Stomach (tissue), 4 donors: Measurements from ENCODE around the gene TBC1D30.

Source experiments
- CTCF ChIP-seq, 7 experiments: fragments of 450-650 bp in 4 of 7; fragments of 200-600 bp in 3 of 7; sonication (generic) in 3 of 7; IDR thresholded peaks; one replicate each; pipeline ENCODE4 v1.5.1; 2016 to 2019; ENCODE audit warnings: antibody characterized with exemption in 7 of 7, control low read depth in 2 of 7, mild to moderate bottlenecking in 1 of 7
- POLR2A ChIP-seq, 4 donors: fragments of 450-650 bp; IDR thresholded peaks; one replicate each; pipeline ENCODE4 v1.6.1; 2016; ENCODE audit warnings: antibody characterized with exemption in 4 of 4, control low read depth in 2 of 4, mild to moderate bottlenecking in 1 of 4, moderate library complexity in 1 of 4

- TF ChIP-seq POLR2A (IDR thresholded peaks at IDR 0.05) = no peak
- TF ChIP-seq CTCF (IDR thresholded peaks at IDR 0.05) = no peak
These were observed 44.3 kb upstream of the TBC1D30 start for GRCh38 chr12:64780132-64780530.
